ENCODE data around the gene RASSF1.

The RASSF1 gene

GRCh38 chr3:50293079-50293801 lies 47.4 kb downstream of the RASSF1 start:
- TF ChIP-seq, protein P1, sequence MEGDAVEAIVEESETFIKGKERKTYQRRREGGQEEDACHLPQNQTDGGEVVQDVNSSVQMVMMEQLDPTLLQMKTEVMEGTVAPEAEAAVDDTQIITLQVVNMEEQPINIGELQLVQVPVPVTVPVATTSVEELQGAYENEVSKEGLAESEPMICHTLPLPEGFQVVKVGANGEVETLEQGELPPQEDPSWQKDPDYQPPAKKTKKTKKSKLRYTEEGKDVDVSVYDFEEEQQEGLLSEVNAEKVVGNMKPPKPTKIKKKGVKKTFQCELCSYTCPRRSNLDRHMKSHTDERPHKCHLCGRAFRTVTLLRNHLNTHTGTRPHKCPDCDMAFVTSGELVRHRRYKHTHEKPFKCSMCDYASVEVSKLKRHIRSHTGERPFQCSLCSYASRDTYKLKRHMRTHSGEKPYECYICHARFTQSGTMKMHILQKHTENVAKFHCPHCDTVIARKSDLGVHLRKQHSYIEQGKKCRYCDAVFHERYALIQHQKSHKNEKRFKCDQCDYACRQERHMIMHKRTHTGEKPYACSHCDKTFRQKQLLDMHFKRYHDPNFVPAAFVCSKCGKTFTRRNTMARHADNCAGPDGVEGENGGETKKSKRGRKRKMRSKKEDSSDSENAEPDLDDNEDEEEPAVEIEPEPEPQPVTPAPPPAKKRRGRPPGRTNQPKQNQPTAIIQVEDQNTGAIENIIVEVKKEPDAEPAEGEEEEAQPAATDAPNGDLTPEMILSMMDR (conservative IDR thresholded peaks at IDR 0.05): no peak
- no peak for TF ChIP-seq ZFX (IDR thresholded peaks at IDR 0.05)

GRCh38 chr3:50292159-50293078 lies 48.2 kb downstream of the RASSF1 start, which contains the start of gene IFRD2:
Gene IFRD2, minus strand, starts transcription at chr3:50292429. Its CDS starts 155 bp downstream, at chr3:50292274.
- no peak for TF ChIP-seq ZFX (IDR thresholded peaks at IDR 0.05)
- TF ChIP-seq, protein P1 (conservative IDR thresholded peaks at IDR 0.05): no peak
- H3K27ac ChIP-seq: peak within 1 kb of the TSS; percentile 99

More at GRCh38 chr3:50293079-50293801, 47.4 kb downstream of the RASSF1 start:
- H3K27ac ChIP-seq: peak overlapping the region; percentile 99

- TF ChIP-seq, protein P1 (conservative IDR thresholded peaks at IDR 0.05): no peak
- no peak for TF ChIP-seq ZFX (IDR thresholded peaks at IDR 0.05)
- peak overlapping the region; percentile 99 for H3K27ac ChIP-seq
Observed at GRCh38 chr3:50290161-50290641, 50.4 kb downstream of the RASSF1 start.

DNA sequence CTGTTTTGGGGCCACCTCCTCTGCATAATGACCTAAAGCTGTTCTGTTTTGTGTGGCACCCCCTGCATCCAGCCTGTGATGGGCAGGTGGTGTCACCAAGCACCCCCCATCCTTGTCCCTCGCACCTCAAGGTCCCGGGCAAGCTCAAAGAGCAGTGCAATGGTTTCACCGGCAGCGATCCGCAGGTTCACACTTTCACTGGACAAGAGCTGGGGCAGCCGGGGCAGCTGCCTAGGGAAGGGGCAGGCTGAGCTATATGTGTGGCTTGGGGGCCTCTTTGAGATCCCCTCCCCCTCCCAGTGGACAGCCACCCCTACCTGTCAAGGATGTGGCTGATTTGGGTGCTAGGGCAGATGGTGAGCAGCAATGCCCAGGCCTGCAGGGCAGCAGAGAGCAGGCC lies 51.5 kb downstream of the RASSF1 start:
- no peak for TF ChIP-seq ZFX (IDR thresholded peaks at IDR 0.05)
- TF ChIP-seq, protein P1 (conservative IDR thresholded peaks at IDR 0.05): no peak

GRCh38 chr3:50288387-50289007 lies 52.1 kb downstream of the RASSF1 start:
- TF ChIP-seq, protein P1 (conservative IDR thresholded peaks at IDR 0.05): no peak
- TF ChIP-seq ZFX (IDR thresholded peaks at IDR 0.05): no peak
- H3K27ac ChIP-seq: no peak overlapping the region

More for the DNA sequence above, 51.5 kb downstream of the RASSF1 start:
- peak overlapping the region; percentile 99 for H3K27ac ChIP-seq

DNA sequence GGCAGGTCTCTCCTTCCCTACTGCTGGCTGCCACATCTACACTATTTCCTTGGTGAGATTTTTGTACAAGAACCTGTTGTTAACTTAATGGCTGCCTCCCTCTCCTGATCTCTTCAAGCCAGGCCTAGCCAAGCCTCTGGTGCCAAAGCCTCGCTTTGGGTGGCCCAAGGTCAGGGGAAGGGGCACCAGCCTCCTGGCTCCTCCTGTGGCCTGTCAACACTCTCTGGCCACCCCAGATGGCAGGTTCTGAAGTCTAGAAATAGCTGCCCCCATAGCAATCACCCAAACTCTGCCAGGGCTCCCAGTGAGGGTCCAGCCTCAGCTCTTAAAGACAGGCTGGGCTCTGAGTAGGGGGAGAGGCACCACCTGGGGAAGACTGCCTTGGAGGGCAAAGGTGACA lies 53.4 kb downstream of the RASSF1 start:
- no peak for TF ChIP-seq ZFX (IDR thresholded peaks at IDR 0.05)
- TF ChIP-seq, protein P1 (conservative IDR thresholded peaks at IDR 0.05): no peak
- H3K27ac ChIP-seq: no peak overlapping the region
